ENCODE results near the gene ITPKA. TPM values are rescaled to one million over a fixed set of nuclear protein-coding genes. Genes with fewer than 3 reads are reported as not detected.
A peak's percentile ranks its signal among the peaks of the same experiment; 100 is the strongest.

ITPKA gene
- total and polyA plus RNA-seq, 2 experiments from 2014 or later = 0.14 to 0.43 TPM

GRCh38 chr15:41474941-41475340 is 18.7 kb upstream of the ITPKA start:
- H2AFZ ChIP-seq = no peak overlapping the region
- H3K4me2 ChIP-seq (ENCODE audit: unreplicated experiment) = no peak overlapping the region
- in situ Hi-C loops (cut with MboI) = no loop called here
- no peaks in the 10 kb centered on the region for H3K4me1 ChIP-seq (ENCODE audit: insufficient read depth)
- TF ChIP-seq EZH2 (IDR thresholded peaks at IDR 0.05; ENCODE audit: insufficient read depth, poor library complexity, severe bottlenecking) (no peak), EZH2phosphoT487 (IDR thresholded peaks at IDR 0.05; ENCODE audit: insufficient read depth, low read depth) (no peak)
- DNase-seq = no peak
- H3K36me3 ChIP-seq (ENCODE audit: low read depth) = peaks cover 67% of the 10 kb centered on the region
- H4K20me1 ChIP-seq (ENCODE audit: insufficient read depth) = no peaks in the 10 kb centered on the region
- no peaks in the 10 kb centered on the region for H3F3A ChIP-seq (ENCODE audit: insufficient read depth)
- no peak overlapping the region for H3K4me3 ChIP-seq
- no peaks in the 10 kb centered on the region for H3K79me2 ChIP-seq (ENCODE audit: insufficient read depth)
- WGBS, 2 experiments (ENCODE audit: low coverage in 1 of 2, low lambda C conversion rate in 2 of 2, missing lambda C conversion rate in 2 of 2) = 75 to 83% methylated on average over 2 of the region's 2 CpGs
- H3K9me3 ChIP-seq (ENCODE audit: low read depth) = no peaks in the 10 kb centered on the region
- H3K9ac ChIP-seq = no peak overlapping the region
- no peaks in the 10 kb centered on the region for H3K9me2 ChIP-seq (ENCODE audit: insufficient read depth)
- no peaks in the 10 kb centered on the region for H3K27me3 ChIP-seq (replicated peaks; ENCODE audit: insufficient read depth)
- H3K27ac ChIP-seq = no peak overlapping the region

DNA sequence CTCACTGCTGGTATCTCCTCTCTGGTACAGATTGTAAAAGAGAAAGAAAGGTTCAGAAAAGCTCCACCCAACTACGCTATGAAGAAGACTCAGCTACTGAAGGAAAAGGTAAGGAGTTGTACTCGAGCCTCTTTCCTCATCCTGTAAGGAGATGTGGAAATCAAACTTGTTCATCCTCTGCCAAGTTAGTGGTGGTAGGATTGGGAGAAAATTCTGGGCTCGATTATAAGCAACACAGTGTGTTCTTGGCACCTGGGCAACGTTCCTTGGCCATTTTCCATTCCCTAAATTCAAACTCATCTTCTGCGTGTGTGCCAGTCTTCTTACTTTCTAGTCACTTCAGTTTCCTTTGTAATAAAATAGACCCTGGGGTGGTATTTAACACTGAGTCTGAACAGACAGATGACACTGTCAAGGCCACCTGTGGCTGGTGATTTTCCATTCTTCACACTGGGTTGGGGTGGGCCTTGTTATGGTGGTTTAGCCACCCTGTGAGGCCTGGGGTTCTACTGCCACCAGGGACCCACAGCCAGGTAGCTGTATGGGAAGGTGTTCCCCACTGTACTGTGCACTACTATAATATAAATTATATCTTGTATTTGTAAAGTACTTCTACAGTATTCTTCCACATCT is 17.1 kb upstream of the ITPKA start:
- Histone ChIP-seq H4K20me1 (ENCODE audit: insufficient read depth) (no peaks in the 10 kb centered on the region), H3K9me2 (ENCODE audit: insufficient read depth) (no peaks in the 10 kb centered on the region), H2AFZ (no peak overlapping the region), H3K27ac (peak overlapping the region; percentile 35), H3F3A (ENCODE audit: insufficient read depth) (no peaks in the 10 kb centered on the region), H3K4me3 (no peak overlapping the region), H3K9ac (no peak overlapping the region), H3K4me1 (ENCODE audit: insufficient read depth) (no peaks in the 10 kb centered on the region), H3K27me3 (replicated peaks; ENCODE audit: insufficient read depth) (no peaks in the 10 kb centered on the region), H3K79me2 (ENCODE audit: insufficient read depth) (no peaks in the 10 kb centered on the region), H3K36me3 (ENCODE audit: low read depth) (peaks cover 58% of the 10 kb centered on the region), H3K9me3 (ENCODE audit: low read depth) (no peaks in the 10 kb centered on the region), H3K4me2 (ENCODE audit: unreplicated experiment) (no peak overlapping the region)
- in situ Hi-C loops (cut with MboI) = no loop called here
- TF ChIP-seq EZH2 (IDR thresholded peaks at IDR 0.05; ENCODE audit: insufficient read depth, poor library complexity, severe bottlenecking) (no peak), EZH2phosphoT487 (IDR thresholded peaks at IDR 0.05; ENCODE audit: insufficient read depth, low read depth) (no peak)
- WGBS, 2 experiments (ENCODE audit: low coverage in 1 of 2, low lambda C conversion rate in 2 of 2, missing lambda C conversion rate in 2 of 2) = 87% methylated on average over 5 of the region's 5 CpGs
- no peak for DNase-seq

DNA sequence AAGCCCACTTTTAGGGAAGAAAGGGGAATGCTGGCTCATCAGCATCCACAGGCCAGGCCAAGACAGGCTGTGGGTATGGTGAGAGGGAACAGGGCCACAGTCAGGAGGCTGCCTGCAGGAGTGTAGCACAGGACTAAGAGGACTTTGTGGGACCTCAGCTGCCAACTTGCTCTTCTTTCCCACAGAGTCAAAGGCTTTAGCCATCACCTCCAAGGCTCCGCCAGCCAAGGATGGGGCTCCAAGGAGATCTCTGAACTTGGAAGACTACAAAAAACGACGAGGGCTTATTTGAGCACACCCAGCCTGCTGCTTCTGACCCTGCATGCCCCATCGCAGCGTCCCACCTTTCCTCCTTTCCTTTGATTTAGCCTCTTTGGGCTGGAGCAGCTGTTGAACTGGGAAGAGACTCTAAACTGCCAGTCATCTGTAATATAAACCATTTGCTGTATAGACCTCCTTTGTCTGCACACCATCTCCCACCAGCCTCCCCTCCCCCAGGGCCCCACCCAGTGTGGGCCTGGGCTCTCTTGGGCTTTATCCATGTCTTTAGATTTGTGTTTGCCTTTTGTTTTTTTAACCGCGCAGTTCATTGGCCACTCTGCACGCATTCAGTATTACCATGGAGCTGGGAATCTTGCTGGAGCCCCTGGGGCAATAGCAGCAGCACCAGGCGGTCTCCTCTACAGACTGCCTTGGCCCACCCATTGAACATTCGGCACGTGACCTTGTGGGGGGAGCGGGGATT is 13.1 kb upstream of the ITPKA start:
- TF ChIP-seq EZH2 (IDR thresholded peaks at IDR 0.05; ENCODE audit: insufficient read depth, poor library complexity, severe bottlenecking) (no peak), EZH2phosphoT487 (IDR thresholded peaks at IDR 0.05; ENCODE audit: insufficient read depth, low read depth) (no peak)
- H4K20me1 ChIP-seq (ENCODE audit: insufficient read depth) = no peaks in the 10 kb centered on the region
- H3K9ac ChIP-seq = no peak overlapping the region
- no peak overlapping the region for H3K4me3 ChIP-seq
- H2AFZ ChIP-seq = no peak overlapping the region
- no peaks in the 10 kb centered on the region for H3F3A ChIP-seq (ENCODE audit: insufficient read depth)
- in situ Hi-C loops (cut with MboI) = no loop called here
- H3K9me3 ChIP-seq (ENCODE audit: low read depth) = no peaks in the 10 kb centered on the region
- no peak for DNase-seq
- H3K4me2 ChIP-seq (ENCODE audit: unreplicated experiment) = no peak overlapping the region
- WGBS, 2 experiments (ENCODE audit: low coverage in 1 of 2, low lambda C conversion rate in 2 of 2, missing lambda C conversion rate in 2 of 2) = 97 to 98% methylated on average over 12 of the region's 12 CpGs
- no peaks in the 10 kb centered on the region for H3K27me3 ChIP-seq (replicated peaks; ENCODE audit: insufficient read depth)
- H3K36me3 ChIP-seq (ENCODE audit: low read depth) = peaks cover 51% of the 10 kb centered on the region
- H3K79me2 ChIP-seq (ENCODE audit: insufficient read depth) = no peaks in the 10 kb centered on the region
- H3K27ac ChIP-seq = no peak overlapping the region
- H3K9me2 ChIP-seq (ENCODE audit: insufficient read depth) = no peaks in the 10 kb centered on the region
- H3K4me1 ChIP-seq (ENCODE audit: insufficient read depth) = no peaks in the 10 kb centered on the region

DNA sequence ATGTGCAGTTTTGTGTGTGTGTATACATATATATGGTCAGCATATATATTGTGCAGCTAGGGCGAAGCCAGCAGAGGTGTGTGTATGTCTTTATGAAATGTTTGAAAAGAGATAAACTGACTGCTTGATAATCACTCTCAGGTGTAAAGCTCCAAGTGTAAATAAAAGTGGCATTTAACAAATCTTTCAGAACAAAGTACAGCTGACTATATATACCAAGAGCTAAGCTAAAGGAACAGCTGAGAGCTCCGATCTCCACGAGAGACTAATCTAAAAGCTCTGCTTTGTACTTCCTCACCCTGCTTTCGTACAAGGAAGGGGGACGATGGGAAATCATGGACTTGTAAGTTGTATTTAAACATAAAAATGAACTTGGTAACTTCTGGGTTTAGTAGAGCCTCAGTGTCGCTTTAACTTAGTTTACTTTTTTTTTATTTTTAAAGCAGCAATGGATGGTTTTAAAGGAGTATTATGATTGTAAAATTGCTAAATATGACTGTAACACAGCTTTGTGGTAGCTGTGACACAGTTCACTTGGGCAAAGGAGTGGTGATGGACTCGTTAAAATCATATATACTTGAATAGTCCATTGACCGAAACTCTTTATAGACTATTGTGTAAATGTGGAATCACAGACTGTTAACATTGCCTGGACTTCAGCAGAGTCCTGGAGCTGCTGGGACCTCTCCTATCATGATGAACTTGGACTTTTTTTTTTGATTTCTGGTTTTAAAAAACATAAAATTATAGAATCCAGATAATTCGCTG is 11.4 kb upstream of the ITPKA start:
- Histone ChIP-seq H2AFZ (no peak overlapping the region), H4K20me1 (ENCODE audit: insufficient read depth) (no peaks in the 10 kb centered on the region), H3K9ac (no peak overlapping the region), H3K36me3 (ENCODE audit: low read depth) (peaks cover 36% of the 10 kb centered on the region), H3K4me3 (no peak overlapping the region), H3K4me2 (ENCODE audit: unreplicated experiment) (no peak overlapping the region), H3K27me3 (replicated peaks; ENCODE audit: insufficient read depth) (no peaks in the 10 kb centered on the region), H3K9me2 (ENCODE audit: insufficient read depth) (no peaks in the 10 kb centered on the region), H3K79me2 (ENCODE audit: insufficient read depth) (no peaks in the 10 kb centered on the region), H3F3A (ENCODE audit: insufficient read depth) (no peaks in the 10 kb centered on the region), H3K27ac (no peak overlapping the region), H3K4me1 (ENCODE audit: insufficient read depth) (no peaks in the 10 kb centered on the region), H3K9me3 (ENCODE audit: low read depth) (no peaks in the 10 kb centered on the region)
- TF ChIP-seq EZH2 (IDR thresholded peaks at IDR 0.05; ENCODE audit: insufficient read depth, poor library complexity, severe bottlenecking) = no peak
- no peak for TF ChIP-seq EZH2phosphoT487 (IDR thresholded peaks at IDR 0.05; ENCODE audit: insufficient read depth, low read depth)
- DNase-seq = no peak
- WGBS, 2 experiments (ENCODE audit: low coverage in 1 of 2, low lambda C conversion rate in 2 of 2, missing lambda C conversion rate in 2 of 2) = 94 to 96% methylated on average over 9 of the region's 9 CpGs
- in situ Hi-C loops (cut with MboI) = no loop called here
